HCT116 (cell line): ENCODE data around the gene COL4A1. TPM values are rescaled to one million over a fixed set of nuclear protein-coding genes. Genes with fewer than 3 reads are reported as not detected.

Source experiments
- ATAC-seq: fragments of 200-7000 bp; cut with Tn5 transposase; 2 replicates; pipeline ENCODE4 v1.9.1; 2020; ENCODE audit warnings: mild to moderate bottlenecking, moderate library complexity
- BruUV-seq: library from RNA; stranded (reverse); fragments of 400-500 nt; replicated peaks from 2 replicates; lab custom pipeline; 2021; lab: Mats Ljungman, UMichigan
- CTCF ChIA-PET: fragments of 300-600 bp; sonication (Branson Sonifier 250); formaldehyde crosslinking; loops from one replicate; lab custom pipeline; 2021; ENCODE audit warnings: antibody characterized with exemption; lab: Charles Lee
- POLR2A ChIA-PET: fragments of 300-600, 350-600 bp; sonication (Branson Sonifier 250); formaldehyde crosslinking; loops from one replicate; lab custom pipeline; 2021; ENCODE audit warnings: antibody characterized with exemption; lab: Charles Lee
- RAD21 ChIA-PET, 2 experiments: fragments of 300-600 bp; sonication (Branson Sonifier 250); formaldehyde crosslinking; loops; one replicate each; lab custom pipeline; 2023; ENCODE audit warnings: low total read pairs in 2 of 2; ENCODE audit not compliant: uncharacterized antibody in 2 of 2, unreplicated experiment in 2 of 2, low non-redundant PET in 1 of 2; lab: Charles Lee
- DNase-seq: peaks from one replicate; pipeline ENCODE4 v3.0.0-alpha.2; 2010; ENCODE audit warnings: low read depth, low spot score
- H2AFZ ChIP-seq: fragments of 200-600 bp; shearing (Covaris generic), sonication (generic); 2 replicates; pipeline ENCODE4 v1.6.1; 2017; ENCODE audit warnings: low read depth, mixed run types, mixed read lengths, antibody characterized with exemption, low read length; ENCODE audit not compliant: poor library complexity, severe bottlenecking
- H3K27ac ChIP-seq: 2 replicates; pipeline ENCODE4 v1.5.1; 2012; ENCODE audit warnings: low read depth, low read length
- H3K27me3 ChIP-seq: fragments of 200-600 bp; sonication (generic); 2 replicates; pipeline ENCODE4 v1.6.1; 2016; ENCODE audit warnings: mixed run types, low read length, mixed read lengths; ENCODE audit not compliant: insufficient read depth
- H3K36me3 ChIP-seq, 2 experiments: fragments of 200-500 bp in 1 of 2; fragments of 200-600 bp in 1 of 2; sonication (Bioruptor generic) in 1 of 2; sonication (generic) in 1 of 2; 2 replicates each; pipeline versions ENCODE4 v1.5.1 to v1.6.1; 2014 to 2016; ENCODE audit warnings: low read length in 2 of 2, inconsistent platforms in 1 of 2, mixed read lengths in 1 of 2, mixed run types in 1 of 2; ENCODE audit not compliant: insufficient read depth in 2 of 2, control insufficient read depth in 1 of 2
- H3K4me1 ChIP-seq, 2 experiments: fragments of 200-600 bp in 1 of 2; sonication (generic) in 1 of 2; 2 replicates each; pipeline versions ENCODE4 v1.5.1 to v1.6.1; 2012 to 2017; ENCODE audit warnings: low read length in 2 of 2, inconsistent platforms in 1 of 2, mild to moderate bottlenecking in 1 of 2, mixed read lengths in 1 of 2, mixed run types in 1 of 2, moderate library complexity in 1 of 2; ENCODE audit not compliant: insufficient read depth in 2 of 2, control insufficient read depth in 1 of 2
- H3K4me2 ChIP-seq: fragments of 200-600 bp; sonication (generic); 2 replicates; pipeline ENCODE4 v1.6.1; 2017; ENCODE audit warnings: mixed run types, low read length, mixed read lengths
- H3K4me3 ChIP-seq, 2 experiments: fragments of 200-600 bp in 1 of 2; sonication (generic) in 1 of 2; replicated peaks in 1 of 2; 2 replicates each; pipeline ENCODE4 v1.5.1; 2011 to 2016; ENCODE audit warnings: low read length in 2 of 2, control low read depth in 1 of 2, low read depth in 1 of 2, mild to moderate bottlenecking in 1 of 2, mixed read lengths in 1 of 2, mixed run types in 1 of 2
- H3K79me2 ChIP-seq: fragments of 200-600 bp; sonication (generic); 2 replicates; pipeline ENCODE4 v1.6.1; 2017; ENCODE audit warnings: mild to moderate bottlenecking, mixed run types, low read length, moderate library complexity, mixed read lengths; ENCODE audit not compliant: insufficient read depth
- H3K9ac ChIP-seq: fragments of 200-600 bp; sonication (generic); 2 replicates; pipeline ENCODE4 v1.6.1; 2016; ENCODE audit warnings: low read length, mixed read lengths
- H3K9me2 ChIP-seq: fragments of 200-600 bp; sonication (generic), shearing (Covaris generic); 2 replicates; pipeline ENCODE4 v1.6.1; 2017; ENCODE audit warnings: mixed run types, mild to moderate bottlenecking, moderate library complexity; ENCODE audit not compliant: insufficient read depth
- H3K9me3 ChIP-seq, 2 experiments: fragments of 200-500 bp in 1 of 2; fragments of 200-600 bp in 1 of 2; sonication (Bioruptor generic) in 1 of 2; sonication (generic) in 1 of 2; 2 replicates each; pipeline ENCODE4 v1.6.1; 2014 to 2017; ENCODE audit warnings: low read length in 2 of 2, mixed read lengths in 2 of 2, inconsistent platforms in 1 of 2, low read depth in 1 of 2, mild to moderate bottlenecking in 1 of 2, mixed run types in 1 of 2, moderate library complexity in 1 of 2; ENCODE audit not compliant: control insufficient read depth in 1 of 2, insufficient read depth in 1 of 2
- H4K20me1 ChIP-seq: fragments of 200-600 bp; sonication (generic), shearing (Covaris generic); 2 replicates; pipeline ENCODE4 v1.6.1; 2017; ENCODE audit warnings: mixed run types, mild to moderate bottlenecking, moderate library complexity; ENCODE audit not compliant: insufficient read depth
- CTCF ChIP-seq, 3 experiments: fragments of 200-600 bp in 1 of 3; sonication (generic) in 1 of 3; IDR thresholded peaks in 2 of 3; conservative IDR thresholded peaks in 1 of 3; 2 replicates each; pipeline ENCODE4 v1.5.1; 2012 to 2017; ENCODE audit warnings: low read depth in 2 of 3, low read length in 2 of 3, antibody characterized with exemption in 1 of 3, borderline replicate concordance in 1 of 3, control low read depth in 1 of 3, mild to moderate bottlenecking in 1 of 3, mixed read lengths in 1 of 3, mixed run types in 1 of 3, moderate library complexity in 1 of 3; ENCODE audit not compliant: insufficient read depth in 1 of 3
- RAD21 ChIP-seq: IDR thresholded peaks from 2 replicates; pipeline ENCODE4 v1.6.1; 2012; ENCODE audit warnings: low read depth, mild to moderate bottlenecking
- SRF ChIP-seq: IDR thresholded peaks from 2 replicates; pipeline ENCODE4 v1.6.1; 2012; ENCODE audit warnings: low read depth
- ZBTB33 ChIP-seq: IDR thresholded peaks from 2 replicates; pipeline ENCODE4 v1.6.1; 2011; ENCODE audit warnings: mild to moderate bottlenecking, low read length, moderate library complexity; ENCODE audit not compliant: insufficient replicate concordance; ENCODE audit errors: extremely low read depth
- ZFX ChIP-seq: fragments of 450-650 bp; IDR thresholded peaks from 2 replicates; pipeline ENCODE4 v1.6.1; 2017
- intact Hi-C: fragments of 100-400 bp; cut with micrococcal nuclease; formaldehyde crosslinking; loops from 2 replicates; pipeline ENCODE4 v1.10.0; 2022
- total RNA-seq: library from RNA; stranded (reverse); gene quantifications from one replicate; pipeline ENCODE4 v1.2.1, GENCODE V29; 2021; ENCODE audit not compliant: unreplicated experiment
- TF ChIP-seq, protein P1 (sequence below): IDR thresholded peaks from 2 replicates; pipeline ENCODE4 v1.6.1; 2012
- TF ChIP-seq, protein P2 (sequence below): IDR thresholded peaks from 2 replicates; pipeline ENCODE4 v1.6.1; 2012; ENCODE audit warnings: low read depth

The COL4A1 gene
- total RNA-seq, 1 experiment from 2014 or later = 0.57 TPM

GRCh38 chr13:110257408-110257807 is 49.5 kb downstream of the COL4A1 start:
- DNase-seq (no peak), ATAC-seq (no peak)
- H3K9ac ChIP-seq = no peak overlapping the region
- no TSS peak for BruUV-seq
- POLR2A ChIA-PET = no interaction called here
- H3K79me2 ChIP-seq = no peaks in the 10 kb centered on the region
- intact Hi-C loops = no loop called here
- H3K36me3 ChIP-seq = no peaks in the 10 kb centered on the region
- H3K4me1 ChIP-seq = peaks cover 0 to 7% of the 10 kb centered on the region in 2 experiments; a peak in 2 of 4 replicates
- no peak overlapping the region for H3K27ac ChIP-seq
- TF ChIP-seq, protein P1, sequence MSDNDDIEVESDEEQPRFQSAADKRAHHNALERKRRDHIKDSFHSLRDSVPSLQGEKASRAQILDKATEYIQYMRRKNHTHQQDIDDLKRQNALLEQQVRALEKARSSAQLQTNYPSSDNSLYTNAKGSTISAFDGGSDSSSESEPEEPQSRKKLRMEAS = no peak
- TF ChIP-seq RAD21 = no peak
- no peak for TF ChIP-seq ZBTB33
- TF ChIP-seq, protein P2, sequence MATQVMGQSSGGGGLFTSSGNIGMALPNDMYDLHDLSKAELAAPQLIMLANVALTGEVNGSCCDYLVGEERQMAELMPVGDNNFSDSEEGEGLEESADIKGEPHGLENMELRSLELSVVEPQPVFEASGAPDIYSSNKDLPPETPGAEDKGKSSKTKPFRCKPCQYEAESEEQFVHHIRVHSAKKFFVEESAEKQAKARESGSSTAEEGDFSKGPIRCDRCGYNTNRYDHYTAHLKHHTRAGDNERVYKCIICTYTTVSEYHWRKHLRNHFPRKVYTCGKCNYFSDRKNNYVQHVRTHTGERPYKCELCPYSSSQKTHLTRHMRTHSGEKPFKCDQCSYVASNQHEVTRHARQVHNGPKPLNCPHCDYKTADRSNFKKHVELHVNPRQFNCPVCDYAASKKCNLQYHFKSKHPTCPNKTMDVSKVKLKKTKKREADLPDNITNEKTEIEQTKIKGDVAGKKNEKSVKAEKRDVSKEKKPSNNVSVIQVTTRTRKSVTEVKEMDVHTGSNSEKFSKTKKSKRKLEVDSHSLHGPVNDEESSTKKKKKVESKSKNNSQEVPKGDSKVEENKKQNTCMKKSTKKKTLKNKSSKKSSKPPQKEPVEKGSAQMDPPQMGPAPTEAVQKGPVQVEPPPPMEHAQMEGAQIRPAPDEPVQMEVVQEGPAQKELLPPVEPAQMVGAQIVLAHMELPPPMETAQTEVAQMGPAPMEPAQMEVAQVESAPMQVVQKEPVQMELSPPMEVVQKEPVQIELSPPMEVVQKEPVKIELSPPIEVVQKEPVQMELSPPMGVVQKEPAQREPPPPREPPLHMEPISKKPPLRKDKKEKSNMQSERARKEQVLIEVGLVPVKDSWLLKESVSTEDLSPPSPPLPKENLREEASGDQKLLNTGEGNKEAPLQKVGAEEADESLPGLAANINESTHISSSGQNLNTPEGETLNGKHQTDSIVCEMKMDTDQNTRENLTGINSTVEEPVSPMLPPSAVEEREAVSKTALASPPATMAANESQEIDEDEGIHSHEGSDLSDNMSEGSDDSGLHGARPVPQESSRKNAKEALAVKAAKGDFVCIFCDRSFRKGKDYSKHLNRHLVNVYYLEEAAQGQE = no peak
- TF ChIP-seq CTCF (IDR thresholded peaks at IDR 0.05 in 2 of 3, conservative IDR thresholded peaks at IDR 0.05 in 1 of 3; ENCODE audit: borderline replicate concordance in 1 of 3, insufficient read depth in 1 of 3, low read depth in 2 of 3, low read length in 2 of 3) = no peak
- TF ChIP-seq ZFX = no peak
- TF ChIP-seq SRF = no peak
- no peak overlapping the region for H3K4me2 ChIP-seq
- no peaks in the 10 kb centered on the region for H3K9me2 ChIP-seq
- no peaks in the 10 kb centered on the region; the same call in 1 of the 2 replicates for H3K27me3 ChIP-seq
- no peaks in the 10 kb centered on the region for H3K9me3 ChIP-seq
- RAD21 ChIA-PET = no interaction called here
- no peak overlapping the region for H3K4me3 ChIP-seq
- no peaks in the 10 kb centered on the region for H4K20me1 ChIP-seq
- CTCF ChIA-PET = no interaction called here
- H2AFZ ChIP-seq = no peak overlapping the region
